Measurements from ENCODE around the gene ADGRL2.

The ADGRL2 gene

GRCh38 chr1:81806432-81806770 lies 5.7 kb downstream of the ADGRL2 start:
- no peak for DNase-seq

DNA sequence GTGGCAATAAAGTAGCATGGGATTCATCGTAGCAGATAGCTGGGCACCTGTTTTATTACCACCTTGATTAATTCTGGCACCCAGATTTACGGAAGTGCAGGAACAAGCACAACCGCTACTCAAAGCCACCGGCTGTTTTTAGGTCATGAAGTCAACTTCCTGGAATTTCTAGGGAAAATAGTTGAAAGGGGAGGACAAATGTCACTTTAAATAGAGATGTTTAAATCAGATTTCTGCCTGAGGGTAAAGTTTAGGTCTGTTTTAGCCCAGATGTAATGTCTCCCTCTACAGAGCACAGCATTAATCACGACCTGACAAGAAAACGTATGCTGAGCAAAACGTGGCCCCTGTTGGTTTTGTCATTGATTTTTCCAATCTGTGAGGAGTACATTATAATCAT lies 8.0 kb downstream of the ADGRL2 start:
- no peak for DNase-seq

DNA sequence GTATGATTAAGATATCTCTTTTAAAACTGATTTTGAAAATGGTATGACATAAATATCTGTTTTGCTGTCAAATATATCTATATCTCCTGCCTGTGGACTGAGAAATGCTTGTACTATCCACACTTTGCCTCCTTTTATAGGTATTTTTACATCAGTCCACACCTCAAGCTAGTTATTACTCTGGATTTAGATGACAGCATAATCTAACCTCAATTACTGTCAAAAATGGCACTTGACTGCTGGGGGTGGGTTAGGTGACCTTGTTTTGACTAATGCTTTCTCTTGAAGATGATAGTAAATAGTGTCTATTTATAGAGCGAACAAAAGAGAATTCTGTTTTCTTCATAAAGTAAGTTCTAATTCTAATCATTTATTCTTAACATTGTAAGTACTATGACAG lies 9.1 kb downstream of the ADGRL2 start:
- no peak for DNase-seq

DNA sequence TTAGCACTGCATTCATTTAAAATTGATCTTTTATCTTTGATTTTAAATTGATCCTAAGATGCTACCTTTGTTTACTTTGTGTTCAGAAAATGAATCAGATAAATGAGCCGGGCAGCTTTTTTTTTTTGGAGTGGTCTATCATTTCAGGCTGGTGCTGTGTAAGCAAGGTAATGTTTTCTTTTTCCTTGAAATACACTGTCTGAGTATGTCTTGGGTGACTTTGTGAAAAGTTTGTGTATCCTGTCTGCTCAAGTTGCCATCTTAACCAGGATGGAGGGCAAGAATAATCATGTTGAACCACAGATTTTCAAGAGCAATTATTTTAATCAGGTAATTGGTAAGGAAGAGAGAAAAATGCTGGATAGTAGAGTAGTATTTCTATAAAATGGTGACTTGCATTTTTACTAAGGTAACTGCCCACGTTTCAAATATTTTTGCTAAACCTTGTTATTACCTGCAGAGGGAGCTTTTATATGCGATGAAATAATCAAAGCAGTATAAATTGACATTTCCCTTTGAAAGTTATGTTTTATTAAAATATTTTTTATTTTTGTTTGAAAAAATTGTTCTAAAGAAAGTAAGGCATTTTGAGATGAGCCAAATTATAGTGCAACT lies 11.1 kb downstream of the ADGRL2 start:
- no peak for DNase-seq

DNA sequence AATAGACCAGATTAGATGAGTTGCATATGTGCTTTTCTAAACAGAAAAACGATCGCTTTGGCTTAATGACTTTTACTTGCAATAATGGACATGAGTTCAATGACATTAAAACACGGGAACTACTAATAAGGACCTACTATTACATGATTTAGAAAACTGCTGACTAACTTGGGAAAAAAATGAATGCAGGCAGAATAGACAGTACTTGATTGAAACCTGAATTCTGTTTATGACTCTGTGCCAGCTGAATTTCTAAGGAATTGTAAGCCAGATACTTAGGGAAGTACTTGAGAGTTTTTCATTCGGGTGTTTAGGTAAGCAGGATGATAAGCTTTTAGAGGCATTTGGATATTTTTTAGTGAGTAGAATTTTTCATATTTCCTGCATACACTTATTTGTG lies 12.0 kb downstream of the ADGRL2 start:
- DNase-seq, result no peak

- no peak for DNase-seq
Measured at GRCh38 chr1:81813691-81814090, 13.0 kb downstream of the ADGRL2 start.

GRCh38 chr1:81819613-81820012 lies 18.9 kb downstream of the ADGRL2 start:
- no peak for DNase-seq

GRCh38 chr1:81820765-81821164 lies 20.0 kb downstream of the ADGRL2 start:
- no peak for DNase-seq

DNA sequence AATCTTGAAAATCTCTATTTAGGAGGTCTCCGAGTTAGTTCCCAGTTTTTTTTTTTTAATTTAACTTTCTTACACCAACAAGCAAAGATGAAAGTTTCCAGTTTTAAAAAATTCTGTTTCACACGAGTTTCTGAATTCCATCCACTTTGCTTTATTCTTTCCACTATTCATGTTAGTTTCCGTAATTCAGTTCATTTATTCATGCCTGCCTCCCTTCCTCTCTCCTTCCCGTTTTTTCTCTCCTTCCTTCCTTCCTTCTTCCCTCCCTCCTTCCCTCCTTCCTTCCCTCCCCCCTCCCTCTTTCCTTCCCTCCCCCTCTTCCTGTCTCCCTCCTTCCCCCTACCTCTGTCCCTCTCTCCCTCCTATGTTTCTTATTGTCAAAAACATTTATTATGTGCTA lies 22.3 kb downstream of the ADGRL2 start:
- DNase-seq, result no peak

DNA sequence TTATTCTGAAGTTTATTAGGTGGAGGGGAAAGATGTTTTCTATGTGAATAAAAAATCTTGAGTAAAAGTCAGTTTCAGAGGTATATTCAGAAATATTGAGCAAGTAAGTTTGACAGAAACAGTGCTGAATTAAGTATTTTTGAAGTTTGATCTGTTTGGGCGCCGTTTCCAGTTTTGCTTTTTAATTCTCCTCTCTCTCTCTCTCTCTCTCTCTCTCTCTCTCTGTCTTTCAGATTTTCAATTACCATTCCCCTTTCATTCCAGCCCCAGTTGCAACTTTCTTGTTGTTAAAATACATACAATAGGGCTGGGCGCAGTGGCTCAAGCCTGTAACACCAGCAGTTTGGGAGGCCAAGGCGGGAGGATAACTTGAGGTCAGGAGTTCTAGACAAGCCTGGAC lies 24.0 kb downstream of the ADGRL2 start:
- DNase-seq, result no peak

GRCh38 chr1:81827942-81828341 lies 27.2 kb downstream of the ADGRL2 start:
- DNase-seq, result no peak

DNA sequence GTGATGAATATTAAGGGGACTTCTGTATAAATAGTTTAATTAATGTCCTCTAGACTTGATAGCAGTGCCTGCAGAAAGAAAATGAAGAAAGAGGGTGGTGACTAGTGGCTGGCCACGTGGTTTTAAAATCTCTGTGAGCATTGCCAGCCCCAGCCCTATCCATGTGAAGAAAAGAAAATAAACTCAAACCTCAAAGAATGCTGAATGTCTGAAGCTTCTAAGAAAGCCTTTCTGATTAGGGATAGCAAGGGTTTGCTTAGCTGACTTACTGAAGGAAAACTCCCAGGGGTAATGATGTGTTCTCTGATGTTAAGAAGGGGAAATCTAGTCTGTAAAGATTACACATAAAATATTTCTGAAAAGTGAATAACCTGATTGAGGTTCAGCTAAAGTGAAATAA lies 31.8 kb downstream of the ADGRL2 start:
- no peak for DNase-seq

DNA sequence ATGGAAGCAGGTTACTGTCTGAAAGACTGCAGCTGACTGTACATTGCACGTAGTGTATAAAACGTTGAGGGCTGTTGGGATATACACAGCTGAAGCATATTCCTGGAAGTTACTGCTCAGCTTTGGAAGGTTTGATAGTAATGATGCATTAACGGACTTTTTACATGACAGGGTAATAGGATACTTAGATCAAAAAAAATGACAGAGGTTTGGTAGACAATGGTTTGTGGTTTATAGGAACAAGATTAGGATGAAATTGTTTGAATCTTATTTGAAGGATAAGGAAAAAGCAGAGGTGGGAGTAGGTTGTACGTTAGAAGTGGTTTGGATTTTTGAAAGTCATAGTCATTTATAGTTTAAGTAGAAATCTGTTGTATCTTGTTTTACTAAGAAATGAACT lies 33.0 kb downstream of the ADGRL2 start:
- no peak for DNase-seq

- no peak for DNase-seq
Measured at GRCh38 chr1:81834268-81834667, 33.5 kb downstream of the ADGRL2 start.

GRCh38 chr1:81834921-81835698 lies 34.4 kb downstream of the ADGRL2 start:
- DNase-seq, result no peak

DNA sequence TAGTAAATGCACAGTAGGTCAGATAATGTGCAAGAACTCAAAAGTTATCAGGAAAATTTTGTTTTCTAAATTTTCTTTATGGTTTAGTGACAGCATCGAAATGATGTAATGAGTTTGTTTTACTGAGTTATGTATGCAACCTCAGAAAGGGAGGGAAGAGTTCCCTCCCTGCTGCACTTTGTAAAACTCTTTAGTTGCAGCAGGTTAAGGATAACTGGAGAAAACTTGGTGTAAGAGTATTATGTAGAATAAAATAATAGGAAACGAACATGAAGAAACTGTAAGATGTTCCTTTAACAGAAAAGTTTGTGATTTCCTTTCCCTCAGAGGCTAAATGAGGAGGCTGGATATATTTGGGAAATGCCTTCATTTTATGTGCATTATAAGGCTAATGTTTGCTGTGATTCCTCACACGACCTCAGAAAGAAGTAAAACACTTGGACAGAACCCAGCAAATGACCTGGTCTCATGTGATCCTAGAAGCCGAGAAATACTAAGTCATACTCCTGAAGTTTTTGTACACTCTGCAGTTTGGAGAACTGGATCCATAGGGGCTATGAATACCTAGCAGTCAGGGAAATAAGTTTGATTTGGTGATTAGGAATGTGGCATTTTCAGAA lies 35.4 kb downstream of the ADGRL2 start:
- no peak for DNase-seq

- no peak for DNase-seq
Measured at GRCh38 chr1:81838600-81839218, 38.0 kb downstream of the ADGRL2 start.

DNA sequence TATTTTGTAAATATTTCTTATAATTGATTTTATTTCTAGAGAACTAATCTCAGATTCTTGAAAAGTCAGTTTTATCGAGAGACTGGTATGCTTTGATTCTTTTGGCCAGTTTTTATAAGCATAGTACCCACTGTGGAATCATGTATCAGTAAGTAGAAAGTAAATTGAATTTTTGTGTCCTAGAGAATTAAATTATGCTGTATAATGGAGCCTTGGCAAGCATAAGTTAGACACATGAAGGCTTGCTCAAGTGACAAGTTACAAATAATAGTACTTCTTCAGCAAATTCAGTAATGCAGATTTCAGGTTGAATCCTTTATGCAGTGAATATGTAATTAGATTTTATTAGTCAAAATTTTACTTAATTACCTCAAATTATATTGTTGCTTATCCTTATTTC lies 40.1 kb downstream of the ADGRL2 start:
- no peak for DNase-seq

GRCh38 chr1:81841795-81842194 lies 41.1 kb downstream of the ADGRL2 start:
- DNase-seq, result no peak

- no peak for DNase-seq
Measured at GRCh38 chr1:81844477-81844876, 43.7 kb downstream of the ADGRL2 start.

DNA sequence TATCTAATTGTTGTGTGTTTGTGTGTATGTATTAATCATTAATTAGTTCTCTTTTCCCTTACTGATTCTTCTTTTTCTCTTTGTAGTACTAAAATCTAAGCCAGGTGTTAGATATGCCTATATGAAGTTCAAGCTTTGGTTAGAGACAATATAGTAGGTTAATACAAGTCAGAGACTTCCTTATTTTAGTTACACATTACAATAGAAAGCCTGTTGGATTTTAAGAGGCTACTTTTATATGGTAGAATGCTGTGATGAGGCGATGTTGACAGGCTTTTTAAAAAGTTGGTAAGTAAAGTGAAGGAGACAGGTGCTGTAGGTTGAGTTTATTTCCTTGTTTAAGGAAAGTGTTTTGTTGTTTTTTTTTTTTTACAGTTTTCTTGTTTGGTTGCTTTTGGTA lies 45.9 kb downstream of the ADGRL2 start:
- DNase-seq, result no peak

- DNase-seq, result no peak
Measured at GRCh38 chr1:81847063-81847462, 46.3 kb downstream of the ADGRL2 start.

DNA sequence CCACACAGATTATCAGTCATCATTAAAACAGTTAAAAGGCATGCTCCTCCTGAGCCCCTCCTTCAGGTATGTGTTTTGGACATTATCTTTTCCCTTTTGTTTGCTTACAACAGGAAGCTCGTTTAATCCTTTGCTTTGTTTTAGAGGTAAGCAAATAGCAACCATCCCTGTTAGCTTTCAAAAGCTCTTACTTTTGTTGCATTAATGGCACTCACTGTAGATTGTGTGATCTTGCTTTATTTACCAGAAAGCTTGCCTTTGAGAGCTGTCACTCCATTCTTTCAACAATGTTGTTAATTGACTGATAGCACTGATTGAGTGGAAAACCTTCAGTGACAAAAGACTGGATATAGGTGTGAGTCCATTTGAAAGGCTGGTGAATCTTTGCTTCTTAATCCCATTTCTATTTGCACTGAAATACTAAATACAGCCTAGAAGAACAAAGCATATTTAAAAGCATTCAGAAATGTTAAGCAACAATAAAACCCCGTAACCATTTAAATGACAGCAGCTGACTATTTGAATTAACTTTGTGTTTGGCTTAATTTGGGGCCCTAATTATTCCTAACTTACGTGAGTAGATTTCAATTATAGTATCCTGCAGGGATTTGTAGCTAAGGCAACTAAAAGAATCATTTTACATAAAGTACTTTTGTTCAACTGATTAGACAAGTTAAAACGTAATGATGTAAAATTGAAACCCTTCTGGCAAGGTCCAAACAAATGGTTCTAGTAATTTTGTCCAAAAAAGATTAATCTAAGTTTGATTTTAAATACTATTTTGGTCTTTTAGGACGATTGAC lies 48.3 kb downstream of the ADGRL2 start:
- no peak for DNase-seq
